Subcutaneous adipose tissue (tissue), 4 donors: ENCODE results near the gene B4GALT5. TPM values are rescaled to one million over a fixed set of nuclear protein-coding genes. Genes with fewer than 3 reads are reported as not detected.

Experiments used
- total RNA-seq, 4 donors: library from RNA; depleted of rRNA; stranded (reverse); fragments of >200 nt; gene quantifications; one replicate each; pipeline ENCODE4 v1.1.0, GENCODE V29; 2016
- TF ChIP-seq, protein P1 (sequence below): fragments of 450-650 bp; IDR thresholded peaks from one replicate; pipeline ENCODE4 v1.5.1; 2016; ENCODE audit warnings: low read depth, mild to moderate bottlenecking, control low read depth, antibody characterized with exemption, moderate library complexity

The B4GALT5 gene
- total RNA-seq, 4 donors from 2014 or later = 18.1 to 26.2 (median 21.2) TPM

DNA sequence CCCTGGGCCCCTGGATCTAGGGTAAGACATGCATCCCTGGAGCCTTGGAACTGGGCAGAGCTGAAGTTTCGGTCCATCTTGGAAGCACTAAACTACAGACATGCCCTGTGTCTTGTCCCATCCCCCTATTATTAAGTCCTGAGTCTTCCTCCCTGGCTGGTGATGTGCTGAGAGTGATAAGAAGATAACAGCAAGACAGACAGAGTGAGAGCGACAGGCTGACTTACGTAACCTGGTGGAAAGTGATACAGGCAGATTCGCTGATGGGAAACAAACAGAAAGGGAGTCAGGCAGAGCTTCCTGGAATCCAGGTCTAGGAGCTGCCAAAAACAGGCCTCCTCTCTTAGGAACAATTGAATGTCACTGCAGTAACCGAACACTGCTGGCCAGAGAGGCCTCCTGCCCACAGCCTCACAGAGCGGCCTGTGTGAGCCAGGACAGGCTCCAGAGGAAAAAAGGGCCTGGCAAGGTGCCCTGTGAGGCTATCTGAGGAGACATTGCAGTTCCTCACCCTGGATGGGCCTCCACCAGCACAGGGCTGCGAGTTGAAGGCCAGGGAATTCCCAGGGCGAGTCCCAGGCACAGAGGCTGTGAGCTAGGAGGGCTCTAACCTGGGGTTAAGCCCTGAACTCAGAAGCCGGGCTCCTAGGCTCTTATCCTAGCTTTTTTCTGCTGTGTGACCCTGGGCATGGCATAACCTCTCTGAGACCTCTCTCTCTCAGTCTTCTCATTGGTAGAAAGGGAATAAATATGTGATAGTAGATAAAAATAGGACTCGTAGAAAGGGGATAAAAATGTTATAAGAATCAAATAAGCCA lies 34.2 kb upstream of the B4GALT5 start:
- TF ChIP-seq, protein P1, sequence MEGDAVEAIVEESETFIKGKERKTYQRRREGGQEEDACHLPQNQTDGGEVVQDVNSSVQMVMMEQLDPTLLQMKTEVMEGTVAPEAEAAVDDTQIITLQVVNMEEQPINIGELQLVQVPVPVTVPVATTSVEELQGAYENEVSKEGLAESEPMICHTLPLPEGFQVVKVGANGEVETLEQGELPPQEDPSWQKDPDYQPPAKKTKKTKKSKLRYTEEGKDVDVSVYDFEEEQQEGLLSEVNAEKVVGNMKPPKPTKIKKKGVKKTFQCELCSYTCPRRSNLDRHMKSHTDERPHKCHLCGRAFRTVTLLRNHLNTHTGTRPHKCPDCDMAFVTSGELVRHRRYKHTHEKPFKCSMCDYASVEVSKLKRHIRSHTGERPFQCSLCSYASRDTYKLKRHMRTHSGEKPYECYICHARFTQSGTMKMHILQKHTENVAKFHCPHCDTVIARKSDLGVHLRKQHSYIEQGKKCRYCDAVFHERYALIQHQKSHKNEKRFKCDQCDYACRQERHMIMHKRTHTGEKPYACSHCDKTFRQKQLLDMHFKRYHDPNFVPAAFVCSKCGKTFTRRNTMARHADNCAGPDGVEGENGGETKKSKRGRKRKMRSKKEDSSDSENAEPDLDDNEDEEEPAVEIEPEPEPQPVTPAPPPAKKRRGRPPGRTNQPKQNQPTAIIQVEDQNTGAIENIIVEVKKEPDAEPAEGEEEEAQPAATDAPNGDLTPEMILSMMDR = no peak

DNA sequence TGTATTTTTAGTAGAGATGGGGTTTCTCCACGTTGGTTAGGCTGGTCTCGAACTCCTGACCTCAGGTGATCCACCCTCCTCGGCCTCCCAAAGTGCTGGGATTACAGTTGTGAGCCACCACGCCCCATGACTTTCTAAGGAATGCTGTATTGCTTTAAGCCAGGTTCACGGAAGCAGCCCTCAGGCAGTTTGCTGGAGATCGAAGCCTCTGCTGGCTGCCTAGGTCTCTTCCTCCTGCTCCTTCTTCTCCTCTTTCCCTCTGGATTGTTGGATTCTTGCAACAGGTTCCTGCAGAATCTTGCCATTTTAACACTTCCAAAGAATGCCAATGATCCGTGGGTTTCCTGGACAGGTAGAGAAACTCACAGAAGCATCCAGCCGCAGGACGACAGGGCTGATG lies 29.3 kb upstream of the B4GALT5 start:
- TF ChIP-seq, protein P1 = no peak

DNA sequence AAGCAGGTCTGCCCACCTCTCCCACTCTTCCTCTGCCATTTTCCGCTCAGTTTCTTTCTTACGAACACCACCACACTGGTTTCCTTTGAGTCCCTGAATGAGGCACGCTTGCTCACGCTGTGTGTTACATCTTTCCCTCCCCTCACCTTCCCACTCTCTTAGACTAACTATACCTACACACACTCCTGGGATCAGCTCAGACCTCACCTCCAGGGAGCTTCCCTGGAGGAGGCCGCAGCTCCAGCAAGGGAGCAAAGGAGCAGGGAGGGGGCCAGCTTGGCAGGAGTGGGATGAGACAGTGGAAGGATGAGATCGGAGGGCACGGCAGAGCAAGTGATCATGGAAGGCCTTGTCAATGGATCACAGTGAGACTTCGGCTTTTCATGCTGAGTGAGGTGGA lies 28.3 kb upstream of the B4GALT5 start:
- TF ChIP-seq, protein P1 = no peak

DNA sequence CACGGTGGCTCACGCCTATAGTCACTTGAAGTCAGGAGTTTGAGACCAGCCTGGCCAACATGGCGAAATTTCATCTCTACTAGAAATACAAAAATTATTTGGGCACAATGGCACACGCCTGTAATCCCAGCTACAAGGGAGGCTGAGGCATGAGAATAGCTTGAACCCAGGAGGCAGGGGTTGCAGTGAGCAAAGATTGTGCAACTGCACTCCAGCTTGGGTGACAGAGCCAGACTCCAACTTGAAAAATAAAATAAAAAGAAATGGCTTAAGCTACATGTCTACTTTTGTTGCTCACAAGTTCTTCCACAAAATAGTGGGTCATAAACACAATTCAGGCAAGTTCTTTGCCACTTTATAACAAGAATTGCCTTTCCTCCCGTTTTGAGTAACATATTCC lies 27.1 kb upstream of the B4GALT5 start:
- TF ChIP-seq, protein P1 = no peak

DNA sequence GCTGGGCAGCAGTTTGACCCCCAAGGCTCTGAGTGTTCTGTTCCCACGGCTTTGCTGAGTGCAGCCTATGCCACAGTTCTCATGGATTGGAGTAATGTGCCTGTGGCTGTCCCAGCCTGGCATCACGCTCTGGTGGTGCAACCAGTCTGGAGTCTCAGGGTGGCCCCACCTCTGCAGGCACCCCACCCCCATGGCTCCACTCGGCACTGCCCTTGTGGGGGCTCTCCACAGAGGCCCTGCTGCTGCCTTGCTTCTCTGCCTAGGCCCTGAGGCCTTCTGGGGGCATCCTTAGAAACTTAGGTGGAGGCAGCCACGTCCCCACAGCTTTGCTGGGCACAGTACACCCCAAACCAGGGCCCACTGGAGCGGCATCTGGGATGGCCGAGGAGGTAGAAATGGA lies 25.4 kb upstream of the B4GALT5 start:
- TF ChIP-seq, protein P1 = no peak

DNA sequence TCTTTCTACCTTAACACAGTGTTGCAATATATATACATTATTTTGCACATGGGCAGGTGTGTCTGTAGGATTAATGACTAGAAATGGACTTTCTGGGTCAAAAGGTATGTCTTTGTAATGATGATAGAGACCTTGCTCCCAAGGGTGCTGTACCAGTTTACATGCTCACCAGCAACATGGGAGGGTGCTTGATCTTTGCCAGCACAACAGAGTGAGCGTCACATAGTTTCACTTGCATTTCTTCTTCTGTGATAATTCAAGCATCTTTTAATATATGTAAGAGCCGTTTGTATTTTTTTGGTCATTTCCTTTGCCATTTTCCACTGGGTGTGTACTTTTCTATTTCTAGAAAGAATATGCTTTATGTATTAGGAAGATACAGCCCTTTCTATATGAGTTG lies 23.6 kb upstream of the B4GALT5 start:
- TF ChIP-seq, protein P1 = no peak

DNA sequence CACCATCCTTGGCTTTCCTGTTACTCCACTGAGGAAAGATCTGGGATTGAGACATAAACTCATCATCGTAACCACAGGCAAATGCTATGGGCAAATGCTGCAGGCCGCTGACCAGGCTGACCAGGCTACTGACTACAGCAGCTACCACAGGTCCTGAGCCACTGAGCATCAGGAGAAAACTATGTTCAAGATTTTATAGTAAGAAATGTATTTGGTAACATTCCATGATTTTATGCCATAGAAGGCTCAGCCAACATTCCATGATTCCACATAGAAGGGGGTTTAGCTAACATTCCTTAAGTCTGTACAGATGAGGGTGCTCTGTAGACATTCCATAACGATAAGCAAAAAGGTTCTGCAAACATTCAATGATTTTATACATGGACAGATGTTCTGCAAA lies 16.1 kb upstream of the B4GALT5 start:
- TF ChIP-seq, protein P1 = no peak
